GM13976 (cell line): ENCODE data around the gene TUBE1.

ENCODE experiments used
- DNase-seq: peaks from one replicate; pipeline ENCODE4 v3.0.0; 2012; ENCODE audit warnings: low spot score
- CTCF ChIP-seq: IDR thresholded peaks from 2 replicates; pipeline ENCODE4 v1.5.1; 2012; ENCODE audit warnings: borderline replicate concordance, mild to moderate bottlenecking; ENCODE audit not compliant: insufficient read depth; ENCODE audit errors: extremely low read depth, missing control alignments, control extremely low read depth
- in situ Hi-C: fragments of 300-500 bp; cut with MboI; formaldehyde crosslinking; loops from one replicate; pipeline ENCODE4 v1.12.0; 2022; ENCODE audit warnings: low sequenced_read_pairs, mixed read lengths, inconsistent platforms; ENCODE audit not compliant: unreplicated experiment

The TUBE1 gene

GRCh38 chr6:112044856-112045255 lies 42.4 kb downstream of the TUBE1 start:
- TF ChIP-seq CTCF: no peak
- in situ Hi-C loops: loop anchor here (25.0 kb wide), 1 partner anchor 783 kb away; a partner anchor contains a TSS
- DNase-seq: no peak

- in situ Hi-C loops: loop anchor here (25.0 kb wide), 1 partner anchor 782 kb away; a partner anchor contains a TSS
- no peak for TF ChIP-seq CTCF
- DNase-seq: no peak
Observed at GRCh38 chr6:112044196-112044595, 43.1 kb downstream of the TUBE1 start.

- DNase-seq: peak; percentile 87
- in situ Hi-C loops: loop anchor here (25.0 kb wide), 1 partner anchor 781 kb away; a partner anchor contains a TSS
- peak; percentile 95 for TF ChIP-seq CTCF
Observed at GRCh38 chr6:112043032-112044007, 44.0 kb downstream of the TUBE1 start.

GRCh38 chr6:112041535-112041934 lies 45.7 kb downstream of the TUBE1 start:
- TF ChIP-seq CTCF: no peak
- in situ Hi-C loops: loop anchor here (25.0 kb wide), 1 partner anchor 779 kb away; a partner anchor contains a TSS
- no peak for DNase-seq

GRCh38 chr6:112040956-112041355 lies 46.3 kb downstream of the TUBE1 start:
- TF ChIP-seq CTCF: no peak
- no peak for DNase-seq
- in situ Hi-C loops: loop anchor here (25.0 kb wide), 1 partner anchor 779 kb away; a partner anchor contains a TSS

- no peak for TF ChIP-seq CTCF
- in situ Hi-C loops: loop anchor here (25.0 kb wide), 1 partner anchor 777 kb away; a partner anchor contains a TSS
- no peak for DNase-seq
Observed at GRCh38 chr6:112039431-112039770, 47.9 kb downstream of the TUBE1 start.
